Neural crest cell (in vitro differentiated cells): ENCODE data around the gene MANEAL. TPM values are rescaled to one million over a fixed set of nuclear protein-coding genes. Genes with fewer than 3 reads are reported as not detected.

ENCODE experiments used
- DNase-seq: peaks from one replicate; pipeline ENCODE4 v3.0.0; 2021; ENCODE audit warnings: low read depth, mixed read lengths, low spot score
- H3K27ac Mint-ChIP-seq: one replicate; pipeline ENCODE4 v1.8.0; 2021; ENCODE audit warnings: mild to moderate bottlenecking, mixed read lengths; ENCODE audit not compliant: unreplicated experiment
- H3K27me3 Mint-ChIP-seq: 2 replicates; pipeline ENCODE4 v1.8.0; 2021; ENCODE audit warnings: low read depth, mild to moderate bottlenecking, mixed read lengths
- H3K36me3 Mint-ChIP-seq: 2 replicates; pipeline ENCODE4 v1.8.0; 2021; ENCODE audit warnings: low read depth, mild to moderate bottlenecking, mixed read lengths
- H3K4me1 Mint-ChIP-seq: 2 replicates; pipeline ENCODE4 v1.8.0; 2021; ENCODE audit warnings: mixed read lengths
- H3K4me3 Mint-ChIP-seq: one replicate; pipeline ENCODE4 v1.8.0; 2021; ENCODE audit warnings: mild to moderate bottlenecking, mixed read lengths
- H3K9me3 Mint-ChIP-seq: 2 replicates; pipeline ENCODE4 v1.8.0; 2021; ENCODE audit warnings: mixed read lengths
- CTCF ChIP-seq: fragments of 200-600 bp; sonication (generic); conservative IDR thresholded peaks from 2 replicates; pipeline ENCODE4 v1.5.0; 2021; ENCODE audit warnings: antibody characterized with exemption, mild to moderate bottlenecking
- total RNA-seq: library from RNA; stranded (reverse); gene quantifications from 2 replicates; pipeline ENCODE4 v1.2.1, GENCODE V29; 2021

MANEAL gene
- total RNA-seq, 1 donor from 2014 or later: 17.6 TPM

- Mint-ChIP-seq H3K4me3 (no peak overlapping the region), H3K27me3 (no peaks in the 10 kb centered on the region), H3K36me3 (no peaks in the 10 kb centered on the region), H3K9me3 (no peaks in the 10 kb centered on the region), H3K27ac (no peak overlapping the region), H3K4me1 (no peaks in the 10 kb centered on the region)
- DNase-seq: no peak
- TF ChIP-seq CTCF: no peak
These were observed 51.5 kb downstream of the MANEAL start for GRCh38 chr1:37845049-37845646.

GRCh38 chr1:37845786-37846185, 52.1 kb downstream of the MANEAL start:
- Mint-ChIP-seq H3K36me3 (no peaks in the 10 kb centered on the region), H3K4me3 (no peak overlapping the region), H3K4me1 (no peaks in the 10 kb centered on the region), H3K27me3 (no peaks in the 10 kb centered on the region), H3K9me3 (no peaks in the 10 kb centered on the region), H3K27ac (no peak overlapping the region)
- TF ChIP-seq CTCF: no peak
- DNase-seq: no peak

GRCh38 chr1:37846647-37847339, 53.1 kb downstream of the MANEAL start:
- no peaks in the 10 kb centered on the region for H3K27me3 Mint-ChIP-seq
- H3K4me1 Mint-ChIP-seq: no peaks in the 10 kb centered on the region
- no peak for TF ChIP-seq CTCF

GRCh38 chr1:37849480-37849879, 55.8 kb downstream of the MANEAL start:
- Mint-ChIP-seq H3K27me3 (no peaks in the 10 kb centered on the region), H3K9me3 (no peaks in the 10 kb centered on the region), H3K36me3 (peaks cover 3% of the 10 kb centered on the region), H3K4me3 (no peak overlapping the region), H3K4me1 (peaks cover 4% of the 10 kb centered on the region), H3K27ac (no peak overlapping the region)
- DNase-seq: no peak
- TF ChIP-seq CTCF: no peak

More at GRCh38 chr1:37846647-37847339, 53.1 kb downstream of the MANEAL start:
- no peaks in the 10 kb centered on the region for H3K9me3 Mint-ChIP-seq
- no peak overlapping the region for H3K27ac Mint-ChIP-seq
- no peak overlapping the region for H3K4me3 Mint-ChIP-seq
- no peak for DNase-seq
- H3K36me3 Mint-ChIP-seq: no peaks in the 10 kb centered on the region

GRCh38 chr1:37850352-37850955, 56.8 kb downstream of the MANEAL start:
- DNase-seq: no peak
- Mint-ChIP-seq H3K27ac (no peak overlapping the region), H3K9me3 (no peaks in the 10 kb centered on the region), H3K4me3 (no peak overlapping the region), H3K27me3 (no peaks in the 10 kb centered on the region), H3K4me1 (peaks cover 4% of the 10 kb centered on the region), H3K36me3 (peaks cover 3% of the 10 kb centered on the region)
- TF ChIP-seq CTCF: no peak

Other genes with a start within 250 kb of the MANEAL start
- gene SNIP1, start 239.6 kb upstream of the MANEAL start, total RNA-seq: 22.4 and 23.0 TPM in 2 replicates
- gene DNALI1, start 236.9 kb upstream of the MANEAL start, total RNA-seq: 28.6 and 30.6 TPM in 2 replicates
- gene GNL2, start 197.9 kb upstream of the MANEAL start, total RNA-seq: 73.1 and 76.6 TPM in 2 replicates
- 0.50 and 0.54 TPM in 2 replicates for gene RSPO1, start 159.0 kb upstream of the MANEAL start, total RNA-seq
- gene CDCA8, start 101.3 kb upstream of the MANEAL start, total RNA-seq: 70.3 and 72.1 TPM in 2 replicates
- gene EPHA10, start 28.7 kb upstream of the MANEAL start, total RNA-seq: 0.63 and 0.77 TPM in 2 replicates
- 37.3 and 40.0 TPM in 2 replicates for gene C1orf122, start 13.9 kb downstream of the MANEAL start, total RNA-seq
- gene YRDC, start 14.4 kb downstream of the MANEAL start, total RNA-seq: 17.0 and 17.6 TPM in 2 replicates
- gene MTF1, start 65.7 kb downstream of the MANEAL start, total RNA-seq: 15.7 and 19.9 TPM in 2 replicates
- gene INPP5B, start 153.2 kb downstream of the MANEAL start, total RNA-seq: 18.8 and 19.1 TPM in 2 replicates
- 113 and 119 TPM in 2 replicates for gene SF3A3, start 196.2 kb downstream of the MANEAL start, total RNA-seq
- gene FHL3, start 211.7 kb downstream of the MANEAL start, total RNA-seq: 21.2 and 22.4 TPM in 2 replicates
- 41.2 and 44.5 TPM in 2 replicates for gene UTP11, start 218.9 kb downstream of the MANEAL start, total RNA-seq